A673 (cell line): ENCODE data around the gene GRIN2D.

Experiments
- EZH2 ChIP-seq: fragments of 200-600 bp; sonication (generic); IDR thresholded peaks from 2 replicates; pipeline ENCODE4 v1.6.1; 2017; ENCODE audit warnings: borderline replicate concordance, low read depth, mild to moderate bottlenecking, mixed read lengths, antibody characterized with exemption, low read length; ENCODE audit not compliant: poor library complexity, severe bottlenecking
- TF ChIP-seq, protein P1 (sequence below): fragments of 300-800, 200-600 bp; sonication (generic); conservative IDR thresholded peaks from 2 replicates; pipeline ENCODE4 v1.5.1; 2017; ENCODE audit warnings: low read depth, mild to moderate bottlenecking, antibody characterized with exemption, low read length, moderate library complexity, mixed read lengths

DNA sequence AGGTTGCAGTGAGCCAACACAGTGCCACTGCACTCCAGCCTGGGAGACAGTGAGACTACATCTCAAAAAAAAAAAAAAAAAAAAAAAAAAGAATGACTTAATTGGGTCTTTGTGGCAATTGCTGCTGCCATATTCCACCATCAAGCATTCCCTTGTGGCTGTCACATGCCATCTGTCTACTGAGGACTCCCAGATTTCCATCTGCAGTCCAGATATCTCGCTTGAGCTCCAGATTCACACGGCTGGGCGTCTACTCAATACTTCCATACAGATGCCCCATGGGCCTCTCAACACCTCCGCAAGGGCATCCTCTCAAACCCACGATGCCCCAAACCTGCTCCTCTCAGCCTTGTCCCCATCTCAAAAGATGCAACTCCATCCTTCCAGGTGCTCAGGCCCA, 42.6 kb upstream of the GRIN2D start:
- TF ChIP-seq, protein P1, sequence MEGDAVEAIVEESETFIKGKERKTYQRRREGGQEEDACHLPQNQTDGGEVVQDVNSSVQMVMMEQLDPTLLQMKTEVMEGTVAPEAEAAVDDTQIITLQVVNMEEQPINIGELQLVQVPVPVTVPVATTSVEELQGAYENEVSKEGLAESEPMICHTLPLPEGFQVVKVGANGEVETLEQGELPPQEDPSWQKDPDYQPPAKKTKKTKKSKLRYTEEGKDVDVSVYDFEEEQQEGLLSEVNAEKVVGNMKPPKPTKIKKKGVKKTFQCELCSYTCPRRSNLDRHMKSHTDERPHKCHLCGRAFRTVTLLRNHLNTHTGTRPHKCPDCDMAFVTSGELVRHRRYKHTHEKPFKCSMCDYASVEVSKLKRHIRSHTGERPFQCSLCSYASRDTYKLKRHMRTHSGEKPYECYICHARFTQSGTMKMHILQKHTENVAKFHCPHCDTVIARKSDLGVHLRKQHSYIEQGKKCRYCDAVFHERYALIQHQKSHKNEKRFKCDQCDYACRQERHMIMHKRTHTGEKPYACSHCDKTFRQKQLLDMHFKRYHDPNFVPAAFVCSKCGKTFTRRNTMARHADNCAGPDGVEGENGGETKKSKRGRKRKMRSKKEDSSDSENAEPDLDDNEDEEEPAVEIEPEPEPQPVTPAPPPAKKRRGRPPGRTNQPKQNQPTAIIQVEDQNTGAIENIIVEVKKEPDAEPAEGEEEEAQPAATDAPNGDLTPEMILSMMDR = no peak
- no peak for TF ChIP-seq EZH2
